AG04450 (cell line): Measurements from ENCODE around the gene CCDC15. TPM values are rescaled to one million over a fixed set of nuclear protein-coding genes. Genes with fewer than 3 reads are reported as not detected.

ENCODE experiments used
- CTCF ChIA-PET: fragments of 300-600, 350-600 bp; formaldehyde crosslinking; extraction: SDS; loops from one replicate; lab custom pipeline; 2022; ENCODE audit warnings: antibody characterized with exemption, inconsistent platforms; lab: Charles Lee
- POLR2A ChIA-PET: fragments of 350-600 bp; formaldehyde crosslinking; extraction: SDS; loops from one replicate; lab custom pipeline; 2021; ENCODE audit warnings: antibody characterized with exemption, inconsistent platforms; lab: Yijun Ruan, JAX
- DNase-seq: peaks from one replicate; pipeline ENCODE4 v3.0.0-alpha.2; 2011; ENCODE audit warnings: low read depth, low spot score
- H3K27ac ChIP-seq: one replicate; pipeline ENCODE4 v1.5.1; 2012; ENCODE audit warnings: low read depth, low read length, control low read depth
- H3K27me3 ChIP-seq: one replicate; pipeline ENCODE4 v1.6.0; 2012; ENCODE audit warnings: low read length; ENCODE audit not compliant: control insufficient read depth, insufficient read depth
- H3K4me3 ChIP-seq: 2 replicates; pipeline ENCODE4 v1.5.1; 2011; ENCODE audit warnings: mild to moderate bottlenecking, low read depth, low read length, control low read depth
- H3K9me3 ChIP-seq: 2 replicates; pipeline ENCODE4 v1.5.1; 2012; ENCODE audit warnings: low read length; ENCODE audit not compliant: control insufficient read depth, insufficient read depth
- CTCF ChIP-seq: IDR thresholded peaks from 2 replicates; pipeline ENCODE4 v1.5.1; 2011; ENCODE audit warnings: low read depth, low read length, control low read depth, inconsistent platforms
- polyA plus RNA-seq: library from polyadenylated mRNA; depleted of rRNA; stranded (reverse); fragments of >200 nt; gene quantifications from 2 replicates; pipeline ENCODE4 v1.2.3, GENCODE V29; 2011

Gene CCDC15
- polyA plus RNA-seq, 1 experiment = 1.1 TPM

GRCh38 chr11:125071435-125071834 is 117.4 kb downstream of the CCDC15 start:
- no peak overlapping the region for H3K4me3 ChIP-seq
- H3K9me3 ChIP-seq = no peaks in the 10 kb centered on the region; the same call in 1 of the 2 replicates
- CTCF ChIA-PET = interaction anchor here (2.5 kb wide), 1 partner anchor 20 kb away, joined by 9 read pairs; no protein-coding TSS in a partner anchor
- POLR2A ChIA-PET = no interaction called here
- no peak for TF ChIP-seq CTCF
- no peak overlapping the region for H3K27ac ChIP-seq
- DNase-seq = no peak
- H3K27me3 ChIP-seq = no peaks in the 10 kb centered on the region

- no peak for TF ChIP-seq CTCF
- no peak for DNase-seq
- Histone ChIP-seq H3K4me3 (no peak overlapping the region), H3K27ac (no peak overlapping the region), H3K9me3 (no peaks in the 10 kb centered on the region; the same call in 1 of the 2 replicates), H3K27me3 (no peaks in the 10 kb centered on the region)
- ChIA-PET POLR2A (no interaction called here), CTCF (no interaction called here)
Measured at GRCh38 chr11:125071846-125072217, 117.8 kb downstream of the CCDC15 start.

GRCh38 chr11:125072218-125072960 is 118.4 kb downstream of the CCDC15 start:
- no peak overlapping the region for H3K4me3 ChIP-seq
- POLR2A ChIA-PET = no interaction called here
- DNase-seq = no peak
- H3K9me3 ChIP-seq = no peaks in the 10 kb centered on the region; the same call in 1 of the 2 replicates
- no peak overlapping the region for H3K27ac ChIP-seq
- no peaks in the 10 kb centered on the region for H3K27me3 ChIP-seq
- CTCF ChIA-PET = no interaction called here
- no peak for TF ChIP-seq CTCF

- POLR2A ChIA-PET = no interaction called here
- no peaks in the 10 kb centered on the region for H3K27me3 ChIP-seq
- DNase-seq = no peak
- no peaks in the 10 kb centered on the region; the same call in 1 of the 2 replicates for H3K9me3 ChIP-seq
- no peak overlapping the region for H3K27ac ChIP-seq
- no peak for TF ChIP-seq CTCF
- CTCF ChIA-PET = no interaction called here
- no peak overlapping the region for H3K4me3 ChIP-seq
Measured at GRCh38 chr11:125072961-125073590, 119.1 kb downstream of the CCDC15 start.
